C4-2B (cell line): ENCODE measurements around the gene ERAL1.
"Not testable (repeated sequence)": the region's sequence is repeated elsewhere in the genome, so short reads cannot be mapped to it uniquely, and the experiment has no call there.

ENCODE experiments used
- H3K27ac ChIP-seq: fragments of 450-650 bp; 2 replicates; pipeline ENCODE4 v1.5.1; 2017
- CTCF ChIP-seq: fragments of 450-650 bp; conservative IDR thresholded peaks from 2 replicates; pipeline ENCODE4 v1.5.1; 2017; ENCODE audit warnings: mild to moderate bottlenecking
- ZFX ChIP-seq: fragments of 450-650 bp; IDR thresholded peaks from 2 replicates; pipeline ENCODE4 v1.6.1; 2017

Gene ERAL1

GRCh38 chr17:28875848-28876550, 21.2 kb downstream of the ERAL1 start:
- H3K27ac ChIP-seq: no peak overlapping the region
- TF ChIP-seq ZFX (no peak), CTCF (no peak)

GRCh38 chr17:28877150-28877711, 22.4 kb downstream of the ERAL1 start:
- not testable (repeated sequence) for H3K27ac ChIP-seq

- H3K27ac ChIP-seq: no peak overlapping the region
- no peak for TF ChIP-seq CTCF
- no peak for TF ChIP-seq ZFX
These were observed 23.5 kb downstream of the ERAL1 start for GRCh38 chr17:28878158-28878910.

GRCh38 chr17:28878981-28879380, 24.2 kb downstream of the ERAL1 start:
- no peak overlapping the region for H3K27ac ChIP-seq
- TF ChIP-seq CTCF (no peak), ZFX (no peak)

- no peak overlapping the region for H3K27ac ChIP-seq
- no peak for TF ChIP-seq CTCF
- no peak for TF ChIP-seq ZFX
These were observed 25.2 kb downstream of the ERAL1 start for GRCh38 chr17:28879886-28880571.

- H3K27ac ChIP-seq: no peak overlapping the region
- TF ChIP-seq CTCF (no peak), ZFX (no peak)
These were observed 25.7 kb downstream of the ERAL1 start for GRCh38 chr17:28880572-28880945.

- H3K27ac ChIP-seq: no peak overlapping the region
- TF ChIP-seq CTCF (no peak), ZFX (no peak)
These were observed 26.8 kb downstream of the ERAL1 start for GRCh38 chr17:28881533-28882056.
